Left colon (tissue), 2 donors: ENCODE measurements around the gene MED16. TPM values are rescaled to one million over a fixed set of nuclear protein-coding genes. Genes with fewer than 3 reads are reported as not detected.

Experiments used
- ATAC-seq: fragments of 200-7000 bp; cut with Tn5 transposase; one replicate; pipeline ENCODE4 v1.9.1; 2020; ENCODE audit warnings: mild to moderate bottlenecking, moderate library complexity
- DNase-seq, 2 donors: peaks; one replicate each; pipeline ENCODE4 v3.0.0-alpha.2; 2020
- intact Hi-C, 2 donors: fragments of 100-400 bp; cut with DNase I in 1 of 2; cut with micrococcal nuclease in 1 of 2; formaldehyde crosslinking; loops; one replicate each; pipeline versions ENCODE4 v1.11.2 to v1.14.0; 2022; cut with DNase I, micrococcal nuclease
- long read RNA-seq: library from polyadenylated mRNA; unstranded; transcript quantifications from one replicate; pipeline ENCODE4 v2.0.0, GENCODE V29; 2021
- total RNA-seq, 2 donors: library from RNA; stranded (reverse); fragmentation: NEBNext Ultra II Directional; extraction: Animal tissue kit (Norgen Biotek cat#: 25700); gene quantifications; one replicate each; pipeline ENCODE4 v1.2.1, GENCODE V29; 2021
- donor health status: DM: no; HTN: no; CAD: no.
- donor health status: DM: yes; HTN: yes; CAD: no.

MED16 gene, protein sequence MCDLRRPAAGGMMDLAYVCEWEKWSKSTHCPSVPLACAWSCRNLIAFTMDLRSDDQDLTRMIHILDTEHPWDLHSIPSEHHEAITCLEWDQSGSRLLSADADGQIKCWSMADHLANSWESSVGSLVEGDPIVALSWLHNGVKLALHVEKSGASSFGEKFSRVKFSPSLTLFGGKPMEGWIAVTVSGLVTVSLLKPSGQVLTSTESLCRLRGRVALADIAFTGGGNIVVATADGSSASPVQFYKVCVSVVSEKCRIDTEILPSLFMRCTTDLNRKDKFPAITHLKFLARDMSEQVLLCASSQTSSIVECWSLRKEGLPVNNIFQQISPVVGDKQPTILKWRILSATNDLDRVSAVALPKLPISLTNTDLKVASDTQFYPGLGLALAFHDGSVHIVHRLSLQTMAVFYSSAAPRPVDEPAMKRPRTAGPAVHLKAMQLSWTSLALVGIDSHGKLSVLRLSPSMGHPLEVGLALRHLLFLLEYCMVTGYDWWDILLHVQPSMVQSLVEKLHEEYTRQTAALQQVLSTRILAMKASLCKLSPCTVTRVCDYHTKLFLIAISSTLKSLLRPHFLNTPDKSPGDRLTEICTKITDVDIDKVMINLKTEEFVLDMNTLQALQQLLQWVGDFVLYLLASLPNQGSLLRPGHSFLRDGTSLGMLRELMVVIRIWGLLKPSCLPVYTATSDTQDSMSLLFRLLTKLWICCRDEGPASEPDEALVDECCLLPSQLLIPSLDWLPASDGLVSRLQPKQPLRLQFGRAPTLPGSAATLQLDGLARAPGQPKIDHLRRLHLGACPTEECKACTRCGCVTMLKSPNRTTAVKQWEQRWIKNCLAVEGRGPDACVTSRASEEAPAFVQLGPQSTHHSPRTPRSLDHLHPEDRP
- 10 to 100 TPM; 63.1 to 70.6 TPM for total RNA-seq
- long read RNA-seq, transcript MED16-204 (15 exons, 3,420 nt) = major isoform, 27 of 146 reads
- long read RNA-seq, partial matches to known transcripts = 104 of 146 reads
- long read RNA-seq, other reads (novel, unspliced or antisense) = 14 of 146 reads

DNA sequence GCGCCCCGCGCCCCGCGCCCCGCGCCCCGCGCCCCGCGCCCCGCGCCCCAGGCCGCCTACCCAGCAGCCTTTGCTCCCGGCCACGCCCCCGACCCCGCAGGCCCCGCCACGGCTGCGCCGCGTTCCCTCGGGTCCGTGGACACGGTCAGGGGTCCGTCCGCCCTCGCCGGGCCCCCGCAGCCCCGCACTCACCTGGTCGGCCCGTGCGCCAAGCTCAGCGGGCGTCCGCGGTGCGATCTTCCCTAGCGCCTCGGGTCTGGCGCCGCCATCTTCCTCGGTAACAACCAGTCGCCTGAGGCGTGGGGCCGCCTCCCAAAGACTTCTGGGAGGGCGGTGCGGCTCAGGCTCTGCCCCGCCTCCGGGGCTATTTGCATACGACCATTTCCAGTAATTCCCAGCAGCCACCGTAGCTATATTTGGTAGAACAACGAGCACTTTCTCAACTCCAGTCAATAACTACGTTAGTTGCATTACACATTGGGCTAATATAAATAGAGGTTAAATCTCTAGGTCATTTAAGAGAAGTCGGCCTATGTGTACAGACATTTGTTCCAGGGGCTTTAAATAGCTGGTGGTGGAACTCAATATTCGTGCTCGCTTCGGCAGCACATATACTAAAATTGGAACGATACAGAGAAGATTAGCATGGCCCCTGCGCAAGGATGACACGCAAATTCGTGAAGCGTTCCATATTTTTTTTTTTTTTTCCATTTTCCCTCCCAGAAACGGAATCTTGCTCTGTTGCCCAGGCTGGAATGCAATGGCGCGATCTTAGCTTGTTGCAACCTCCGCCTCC lies at the start of gene MED16, which contains the start of gene RNU6-9:
MED16 (minus strand) TSS at position 294 of the 796 bp plus-strand sequence. CDS start 2,056 bp downstream, outside the sequence.
RNU6-9 (plus strand) TSS at position 591 of the 796 bp plus-strand sequence.
- intact Hi-C loops = no loop called here
- peak; percentile 91 to 93 for DNase-seq
- peak; percentile 92 for ATAC-seq

DNA sequence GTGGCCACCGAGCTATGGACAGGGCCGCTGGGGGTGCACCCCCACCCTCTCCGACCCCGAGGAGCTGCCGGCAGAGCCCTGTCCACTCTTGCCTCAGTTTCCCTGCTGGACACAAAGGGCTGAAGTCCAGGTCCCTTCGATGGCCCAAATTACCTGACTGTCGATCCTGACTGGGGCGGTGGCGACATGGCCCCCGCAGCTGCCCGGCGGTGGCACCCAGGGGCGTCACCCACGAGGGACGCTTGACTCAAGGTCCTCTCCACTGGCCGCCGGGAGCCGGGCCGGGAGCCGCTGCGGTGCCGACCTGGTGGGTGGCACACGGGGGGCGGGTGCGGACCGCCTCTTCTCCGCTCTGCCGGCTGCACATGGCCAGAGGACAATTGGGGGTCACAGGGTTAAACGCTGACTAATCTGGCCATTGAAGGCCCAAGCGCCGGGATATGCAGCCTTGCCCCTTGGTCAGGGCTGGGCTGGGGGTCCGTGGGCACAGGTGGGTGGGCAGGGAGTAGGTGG lies 49.2 kb upstream of the MED16 start:
- intact Hi-C loops = no loop called here
- ATAC-seq (no peak), DNase-seq (no peak)

DNA sequence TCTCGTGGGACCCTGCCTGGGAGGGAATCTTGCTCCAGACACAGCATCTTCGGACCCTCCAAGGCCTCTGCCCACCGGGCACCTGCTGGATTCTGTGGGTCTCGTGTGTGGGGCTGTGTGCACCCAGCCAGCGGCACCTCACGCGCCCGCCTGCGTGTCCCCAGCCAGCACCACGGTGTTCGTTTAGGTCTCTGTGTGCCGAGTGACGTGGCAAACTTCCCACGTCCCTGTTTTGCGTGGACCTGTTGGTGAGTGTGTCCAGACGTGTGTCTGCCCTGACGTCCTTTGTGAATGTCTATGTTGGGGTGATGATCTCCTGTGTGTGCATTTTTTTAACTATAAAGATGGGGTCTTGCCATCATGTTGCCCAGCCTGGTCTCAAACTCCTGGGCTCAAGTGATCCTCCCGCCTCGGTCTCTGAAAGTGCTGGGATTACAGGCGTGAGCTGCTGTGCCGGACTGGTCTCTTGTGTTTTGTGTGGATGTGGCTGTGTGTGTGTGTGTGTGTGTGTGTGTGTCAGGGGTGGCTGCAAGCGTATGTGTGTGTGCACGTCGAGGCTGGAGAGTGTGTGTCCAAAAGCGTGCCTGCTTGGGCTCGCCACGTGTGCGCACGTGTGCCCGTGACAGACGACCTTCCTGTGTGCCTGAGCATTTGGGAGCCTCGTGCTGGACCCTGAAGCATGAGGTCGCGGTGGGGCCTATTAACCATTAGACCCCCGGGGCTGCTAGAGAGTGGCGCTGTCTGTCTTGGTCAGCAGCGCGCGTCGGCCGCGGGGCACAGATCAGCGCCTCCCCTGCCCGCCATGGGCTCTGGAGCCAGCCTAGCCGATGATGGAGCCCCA lies 48.5 kb upstream of the MED16 start:
- ATAC-seq (no peak), DNase-seq (no peak)
- intact Hi-C loops = no loop called here

DNA sequence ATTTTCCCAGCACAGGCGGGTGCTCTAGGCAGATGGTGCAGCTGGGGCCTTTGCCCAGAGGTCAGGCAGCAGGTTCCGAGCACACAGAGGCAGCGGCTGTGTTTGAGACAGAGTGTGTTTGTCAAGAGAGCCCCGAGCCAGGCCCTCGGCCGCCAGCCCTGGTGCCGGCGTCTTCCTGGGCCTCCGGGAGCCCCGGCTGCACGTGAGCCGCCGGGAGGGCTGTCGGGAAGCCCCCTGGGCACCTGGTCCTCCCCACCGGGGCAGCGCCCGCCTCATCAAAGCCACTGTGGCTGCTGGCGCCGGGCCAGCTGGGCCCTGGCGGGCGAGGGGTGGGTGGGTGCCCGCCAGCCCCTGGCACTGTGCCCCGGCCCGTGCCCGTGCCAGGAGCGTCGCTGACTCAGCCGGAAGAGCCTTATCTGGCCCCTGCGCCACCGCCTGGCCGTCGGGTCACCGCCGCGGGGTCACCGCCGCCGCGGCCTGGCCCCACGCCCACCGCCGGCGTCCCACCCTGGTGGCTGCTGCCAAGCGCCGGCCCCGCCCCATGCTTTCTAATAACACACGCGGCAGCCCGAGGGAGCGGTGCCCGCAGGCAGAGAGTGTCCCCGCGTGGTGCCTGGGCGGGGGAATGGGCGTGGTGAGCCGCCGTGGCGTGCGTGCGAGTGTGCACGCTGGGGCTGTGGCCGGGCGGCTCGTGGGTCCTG lies 47.8 kb upstream of the MED16 start:
- DNase-seq (peak; percentile 80 to 86), ATAC-seq (peak; percentile 80)
- intact Hi-C loops = no loop called here

DNA sequence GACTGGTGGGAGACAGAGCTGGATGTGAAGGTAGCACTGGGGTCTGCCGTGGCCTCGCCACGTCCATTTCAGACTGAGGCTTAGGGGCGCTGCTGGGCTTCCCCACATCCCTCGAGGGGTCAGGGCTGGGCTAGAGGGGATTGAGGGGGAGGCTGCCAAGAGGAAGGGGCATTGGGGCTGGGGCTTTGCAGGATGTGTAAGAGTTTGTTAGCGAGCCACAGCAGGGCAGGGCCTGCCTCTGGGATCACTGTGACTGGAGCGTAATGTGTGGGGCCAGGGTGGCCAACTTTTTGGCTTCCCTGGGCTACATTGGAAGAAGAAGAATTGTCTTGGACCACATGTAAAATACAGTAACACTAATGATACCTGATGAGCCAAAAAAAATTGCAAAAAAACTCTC lies 46.9 kb upstream of the MED16 start:
- ATAC-seq = no peak
- DNase-seq = no peak
- intact Hi-C loops = no loop called here

DNA sequence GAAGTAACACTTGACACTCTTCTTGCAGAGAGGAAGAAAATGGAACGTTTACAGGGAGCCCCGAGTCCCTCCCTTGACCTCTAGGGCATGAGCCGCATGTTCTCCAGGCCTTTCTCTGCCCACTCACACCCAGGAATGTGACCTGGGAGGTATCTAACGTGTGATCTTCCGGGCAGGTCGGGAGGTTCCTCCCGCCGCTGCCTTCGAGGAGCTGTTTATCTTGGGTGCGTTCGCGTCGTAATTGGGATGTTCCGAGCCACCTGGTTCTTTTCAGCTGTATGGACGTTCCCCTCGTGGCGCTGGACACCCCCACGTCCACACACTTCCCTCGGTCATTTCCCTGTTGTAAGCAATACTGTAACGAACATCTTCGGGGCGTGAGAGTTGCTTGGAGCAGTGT lies 46.5 kb upstream of the MED16 start:
- DNase-seq (no peak), ATAC-seq (no peak)
- intact Hi-C loops = no loop called here

DNA sequence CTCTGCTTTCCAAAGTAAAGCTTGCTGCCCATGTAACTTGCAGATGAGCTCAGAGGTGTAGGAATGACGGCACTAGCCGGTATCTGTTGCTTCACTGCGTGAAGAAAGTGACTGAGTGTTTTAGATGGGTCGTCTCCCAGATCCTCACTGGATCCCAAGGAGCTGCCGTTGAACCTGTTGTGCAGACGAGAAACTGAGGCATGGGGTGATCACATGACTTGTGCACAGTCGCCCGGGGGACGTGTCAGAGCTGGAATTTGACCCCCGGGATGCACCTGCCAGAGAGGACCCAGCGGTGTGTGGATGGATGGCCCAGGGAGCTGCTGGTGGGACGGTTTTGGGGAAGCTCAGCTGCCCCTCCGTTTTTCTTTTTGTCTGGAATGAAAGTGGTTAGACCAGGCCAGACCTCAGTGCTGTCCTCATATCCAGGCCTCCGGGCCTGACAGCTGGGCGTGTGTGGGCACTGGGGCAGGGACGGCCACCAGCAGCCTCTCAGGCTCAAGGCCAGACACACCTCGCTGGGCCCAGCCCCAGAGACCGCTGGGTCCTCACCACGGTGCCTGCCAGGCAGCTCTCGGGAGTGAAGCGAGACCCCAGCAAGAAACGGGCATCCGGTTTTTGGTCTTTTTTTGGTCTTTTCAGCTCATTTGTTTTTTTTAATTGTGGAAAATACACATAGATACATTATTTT lies 45.4 kb upstream of the MED16 start:
- ATAC-seq (no peak), DNase-seq (no peak)
- intact Hi-C loops = no loop called here

DNA sequence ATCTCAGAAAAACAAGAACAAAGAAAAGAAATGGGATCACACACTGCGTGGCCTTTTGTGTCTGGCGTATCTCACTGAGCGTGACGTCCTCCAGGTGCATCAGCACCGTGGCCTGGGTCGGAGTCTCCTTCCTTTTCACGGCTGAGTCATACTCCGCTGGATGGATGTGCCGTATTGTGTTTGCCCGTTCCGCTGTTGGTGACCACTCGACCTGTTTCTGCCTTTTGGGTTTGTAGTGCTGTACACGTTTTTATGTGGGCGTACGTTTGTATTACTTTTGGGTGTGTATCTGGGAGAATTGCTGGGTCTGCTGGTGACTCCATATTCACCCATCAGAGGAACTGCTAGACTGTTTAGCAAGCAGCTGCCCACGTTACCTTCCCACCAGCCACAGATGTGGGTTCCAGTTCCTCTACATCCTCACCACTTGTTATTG lies 44.3 kb upstream of the MED16 start:
- no peak for ATAC-seq
- DNase-seq = no peak
- intact Hi-C loops = no loop called here

DNA sequence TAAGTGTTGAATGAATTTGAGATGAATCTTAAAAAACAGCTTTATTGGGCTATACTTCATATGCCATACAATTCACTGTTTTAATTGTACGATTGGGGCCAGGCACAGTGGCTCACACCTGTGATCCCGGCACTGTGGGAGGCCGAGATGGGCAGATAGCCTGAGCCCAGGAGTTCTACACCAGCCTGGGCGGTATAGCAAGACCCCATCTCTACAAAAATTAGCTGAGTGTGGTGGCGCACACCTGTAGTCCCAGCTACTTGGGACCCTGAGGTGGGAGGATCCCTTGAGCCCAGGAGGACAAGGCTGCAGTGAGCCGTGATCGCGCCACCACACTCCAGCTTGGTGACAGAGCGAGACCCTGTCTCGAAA lies 43.2 kb upstream of the MED16 start:
- ATAC-seq (no peak), DNase-seq (no peak)
- intact Hi-C loops = no loop called here

DNA sequence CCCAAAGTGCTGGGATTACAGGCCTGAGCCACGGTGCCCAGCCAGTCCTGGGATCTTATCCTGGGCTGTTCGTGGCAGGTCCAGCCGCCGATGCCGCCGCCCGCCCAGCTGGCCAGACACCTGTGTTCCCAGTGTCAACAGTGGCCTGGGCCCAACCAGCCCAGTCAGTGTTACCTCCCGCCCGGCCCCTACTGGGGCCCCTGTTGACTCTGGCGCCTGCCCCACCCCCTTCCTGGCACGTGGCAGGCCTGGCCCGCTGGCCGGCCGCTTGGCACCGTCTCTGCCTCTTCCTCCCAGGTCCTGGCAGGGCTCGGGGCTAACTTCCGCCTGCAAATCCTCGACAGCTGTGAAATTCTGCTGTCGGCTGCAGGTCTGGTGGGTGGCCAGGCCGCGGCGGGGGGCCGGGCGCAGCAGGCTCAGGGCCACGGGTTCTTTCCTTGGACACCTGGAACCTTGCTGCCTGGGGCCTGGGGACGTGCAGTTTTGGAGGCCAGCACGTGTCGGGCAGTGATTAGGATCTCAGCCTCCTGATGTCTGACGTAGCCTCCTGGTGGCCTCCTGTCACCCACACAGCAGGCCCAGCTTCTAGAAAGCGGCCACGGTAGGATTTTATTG lies 42.0 kb upstream of the MED16 start:
- ATAC-seq (peak; percentile 96), DNase-seq (peak; percentile 88 to 91)
- intact Hi-C loops = no loop called here

DNA sequence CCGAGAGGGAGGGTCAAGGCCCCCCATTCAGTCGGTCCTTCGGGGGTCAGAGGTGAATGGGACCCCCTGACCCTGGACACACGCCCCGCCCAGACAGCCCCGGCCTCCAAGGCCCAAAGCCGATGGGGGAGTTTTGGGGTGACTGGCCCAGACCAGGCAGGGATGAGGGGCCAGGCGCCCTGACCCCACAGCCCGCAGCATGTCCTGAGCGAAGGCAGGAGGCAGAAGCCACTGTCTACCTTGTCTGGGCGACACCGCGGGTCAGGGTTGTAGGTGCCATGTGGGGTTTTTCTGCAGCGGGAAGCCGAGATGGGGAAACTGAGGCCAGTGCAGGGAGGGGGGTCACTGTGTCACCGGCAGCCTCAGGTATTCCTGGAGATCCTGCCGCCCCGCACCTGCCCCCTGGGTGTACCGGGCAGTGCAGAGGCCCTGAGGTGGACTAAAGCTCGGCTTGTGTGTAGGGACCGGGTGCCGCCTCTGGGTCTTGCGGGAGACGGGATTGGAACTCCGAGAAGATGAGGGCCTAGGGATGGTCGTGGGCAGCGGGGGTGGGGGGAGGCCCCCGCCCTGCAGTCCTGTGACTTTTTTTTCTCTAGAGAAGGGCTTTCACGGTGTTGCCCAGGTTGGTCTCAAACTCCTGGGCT lies 41.3 kb upstream of the MED16 start:
- peak; percentile 3 for ATAC-seq
- DNase-seq = peak in 1 of 2 donors; percentile 16
- intact Hi-C loops = no loop called here

DNA sequence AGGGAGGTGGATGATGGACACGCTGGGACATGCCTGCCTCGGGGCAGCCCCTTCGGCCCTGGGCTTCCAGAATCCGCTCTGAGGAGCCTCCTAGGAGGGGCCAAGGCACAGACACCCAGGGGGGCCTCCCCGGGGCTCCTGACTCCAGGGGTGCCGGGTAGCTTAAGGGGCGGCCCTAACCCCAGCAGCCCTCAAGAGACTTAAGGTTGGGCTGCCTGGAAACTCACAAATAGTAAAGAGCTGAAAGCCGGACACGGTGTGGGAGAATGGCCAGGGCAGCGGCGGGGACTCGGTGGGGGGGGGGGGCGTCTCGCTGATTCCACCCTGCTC lies 40.5 kb upstream of the MED16 start:
- intact Hi-C loops = no loop called here
- ATAC-seq (no peak), DNase-seq (no peak)

DNA sequence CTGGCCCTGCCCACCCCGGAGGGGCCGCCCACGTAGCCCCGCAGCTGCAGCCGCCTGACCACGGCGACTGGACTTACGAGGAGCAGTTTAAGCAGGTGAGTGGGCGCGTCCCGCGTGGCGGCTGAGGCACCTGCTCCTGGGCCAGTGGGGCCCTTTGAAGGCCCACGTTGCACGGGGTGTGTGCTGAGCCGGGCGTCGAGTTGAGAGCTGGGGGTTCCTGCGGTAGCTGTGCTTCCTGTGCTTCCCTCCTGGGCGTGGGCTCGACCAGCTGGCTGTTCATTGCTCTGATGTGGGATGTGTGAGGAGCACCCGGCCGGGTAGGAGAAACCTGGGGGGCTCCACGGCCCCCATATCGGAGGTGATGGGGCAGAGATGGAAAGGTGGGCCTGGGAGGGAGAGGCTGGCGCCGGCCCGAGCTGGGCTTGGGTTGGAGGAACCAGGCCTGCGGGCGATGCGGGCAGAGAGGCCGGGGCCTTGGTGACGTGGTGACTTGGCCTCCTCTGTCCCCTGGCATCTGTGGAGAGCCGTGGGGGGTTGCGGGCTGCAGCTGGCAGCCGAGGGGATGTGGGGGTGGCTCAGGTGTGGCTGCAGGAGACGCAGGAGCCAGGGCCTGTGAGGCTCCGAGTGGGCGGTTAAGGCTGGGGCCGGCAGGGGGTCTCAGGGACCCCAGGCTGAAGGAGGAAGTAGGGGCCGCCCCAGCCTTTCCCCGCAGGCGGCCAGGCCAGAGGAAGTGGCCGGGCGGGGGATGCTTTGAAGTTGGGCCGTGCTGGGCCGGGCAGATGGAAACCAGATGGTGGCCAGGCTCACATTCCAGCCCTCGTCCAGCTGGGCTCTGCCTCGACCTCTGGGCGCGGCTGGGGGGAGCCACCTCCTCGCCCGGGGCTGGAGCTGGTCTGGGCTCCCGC lies 39.9 kb upstream of the MED16 start:
- intact Hi-C loops = no loop called here
- peak; percentile 72 to 76 for DNase-seq
- peak; percentile 21 for ATAC-seq

DNA sequence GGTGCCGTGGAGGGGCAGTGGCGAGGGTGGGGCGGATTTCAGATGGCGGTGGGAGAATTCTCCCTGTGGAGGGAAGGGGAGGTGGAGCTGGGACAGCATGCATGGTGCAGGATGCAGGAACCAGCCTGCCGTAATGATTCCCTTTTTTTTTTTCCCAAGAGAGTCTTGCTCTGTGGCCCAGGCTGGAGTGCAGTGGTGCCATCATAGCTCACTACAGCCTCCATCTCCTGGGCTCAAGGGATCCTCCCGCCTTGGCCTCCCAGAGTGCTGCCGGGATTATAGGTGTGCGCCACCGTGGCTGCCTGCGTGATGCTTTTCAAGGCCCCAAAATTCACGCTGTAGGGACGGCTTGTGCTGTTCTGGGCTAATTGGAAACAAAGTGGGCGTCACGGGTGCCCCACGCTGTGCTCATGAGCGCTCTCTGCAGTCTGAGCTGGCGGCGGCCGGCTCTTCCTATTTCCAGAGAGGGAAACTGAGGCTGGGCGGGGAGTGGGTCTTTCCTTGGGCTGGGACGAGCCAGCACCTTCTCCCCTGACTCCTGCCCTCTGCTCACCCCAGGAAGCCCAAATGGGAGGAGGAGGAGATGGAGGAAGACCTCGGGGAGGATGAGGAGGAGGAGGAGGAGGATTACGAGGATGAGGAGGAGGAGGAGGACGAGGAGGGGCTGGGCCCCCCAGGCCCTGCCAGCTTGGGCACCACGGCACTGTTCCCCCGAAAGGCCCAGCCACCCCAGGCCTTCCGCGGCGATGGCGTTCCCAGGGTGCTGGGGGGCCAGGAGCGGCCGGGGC lies 39.1 kb upstream of the MED16 start:
- ATAC-seq = no peak
- no peak for DNase-seq
- intact Hi-C loops = no loop called here
